ENCODE data around the gene ATP1B1.
"Not testable (repeated sequence)": the region's sequence is repeated elsewhere in the genome, so short reads cannot be mapped to it uniquely, and the experiment has no call there.

Gene ATP1B1

DNA sequence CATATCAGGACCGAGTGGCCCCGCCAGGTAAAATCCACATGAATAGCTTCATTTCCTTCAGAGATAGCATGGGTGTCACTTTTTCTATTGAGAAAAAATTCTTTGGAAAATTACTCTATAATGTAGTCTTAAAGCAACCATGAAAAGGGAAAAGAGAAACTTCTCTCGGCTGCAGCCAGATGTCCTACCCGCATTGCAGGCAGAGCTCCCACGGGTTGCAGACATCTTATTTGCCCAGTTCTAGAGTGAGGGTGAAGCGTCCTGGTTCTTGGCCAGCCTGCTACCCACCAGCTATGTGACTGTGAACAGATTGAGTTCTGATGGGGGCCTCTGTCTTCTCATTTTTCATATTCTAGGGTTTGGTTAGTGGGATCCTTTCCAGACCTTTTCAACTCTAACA is 5.0 kb downstream of the ATP1B1 start:
- H3K36me3 Mint-ChIP-seq (ENCODE audit: insufficient read depth): peaks cover 9% of the 10 kb centered on the region
- no peaks in the 10 kb centered on the region for H3K9me3 Mint-ChIP-seq
- no peak overlapping the region for H3K4me3 Mint-ChIP-seq
- DNase-seq (ENCODE audit: low spot score in 2 of 2) (no peak), ATAC-seq (replicated peaks; ENCODE audit: extremely low read depth, poor library complexity, severe bottlenecking) (no peak)
- no peak overlapping the region for H3K27ac Mint-ChIP-seq (ENCODE audit: low read depth)
- peaks cover 22% of the 10 kb centered on the region for H3K4me1 Mint-ChIP-seq
- H3K27me3 Mint-ChIP-seq: no peaks in the 10 kb centered on the region

DNA sequence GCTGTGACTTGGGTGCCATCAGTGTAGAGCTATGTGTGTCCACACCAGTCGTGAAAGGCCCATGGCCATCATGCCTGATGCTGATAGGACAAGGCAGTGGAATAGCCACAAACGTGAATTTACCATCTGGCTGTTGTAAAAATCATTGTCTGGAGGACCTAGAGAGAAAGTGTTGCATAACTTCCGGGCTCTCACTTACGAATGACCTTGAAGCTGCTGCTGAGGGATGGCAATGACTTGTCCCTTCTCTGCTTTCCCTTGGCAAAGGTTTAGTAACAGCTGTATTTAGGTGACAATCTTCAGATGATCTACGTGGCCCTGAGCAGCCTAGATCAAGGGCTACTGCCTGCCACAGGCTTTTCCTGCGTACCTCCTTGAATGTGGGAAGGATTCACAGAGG is 5.8 kb downstream of the ATP1B1 start:
- DNase-seq (ENCODE audit: low spot score in 2 of 2) (no peak), ATAC-seq (replicated peaks; ENCODE audit: extremely low read depth, poor library complexity, severe bottlenecking) (no peak)
- no peak overlapping the region for H3K4me3 Mint-ChIP-seq
- H3K36me3 Mint-ChIP-seq (ENCODE audit: insufficient read depth): peaks cover 5% of the 10 kb centered on the region
- H3K9me3 Mint-ChIP-seq: no peaks in the 10 kb centered on the region
- H3K4me1 Mint-ChIP-seq: peaks cover 17% of the 10 kb centered on the region
- H3K27me3 Mint-ChIP-seq: no peaks in the 10 kb centered on the region
- H3K27ac Mint-ChIP-seq (ENCODE audit: low read depth): no peak overlapping the region

DNA sequence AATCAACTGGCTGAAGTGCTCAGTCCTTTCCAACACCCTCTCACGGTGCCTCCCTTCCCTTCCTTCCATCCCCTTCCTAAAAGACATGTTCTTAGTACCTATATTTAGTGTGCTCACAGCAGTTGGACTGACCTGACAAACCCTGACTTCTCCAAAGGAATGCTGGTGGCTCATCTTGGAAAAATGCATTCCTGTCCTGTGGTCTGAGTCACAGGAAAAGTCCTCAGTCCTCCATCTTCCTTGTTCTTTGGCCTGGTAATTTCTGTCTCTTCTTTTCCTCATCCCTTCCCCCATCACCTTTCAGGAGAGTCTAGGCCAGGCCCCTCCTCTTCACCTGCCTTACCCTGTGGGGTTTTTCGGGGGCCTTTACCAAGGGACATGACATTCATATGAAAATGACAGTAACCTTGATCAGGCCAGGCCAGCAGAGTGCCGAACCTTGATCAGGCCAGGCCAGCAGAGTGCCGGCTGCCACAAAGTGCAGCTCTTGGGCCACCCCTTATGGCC is 7.2 kb downstream of the ATP1B1 start:
- H3K36me3 Mint-ChIP-seq (ENCODE audit: insufficient read depth): peaks cover 4% of the 10 kb centered on the region
- H3K27ac Mint-ChIP-seq (ENCODE audit: low read depth): no peak overlapping the region
- H3K9me3 Mint-ChIP-seq: no peaks in the 10 kb centered on the region
- H3K4me1 Mint-ChIP-seq: peaks cover 15% of the 10 kb centered on the region
- H3K27me3 Mint-ChIP-seq: no peaks in the 10 kb centered on the region
- no peak overlapping the region for H3K4me3 Mint-ChIP-seq
- no peak for DNase-seq (ENCODE audit: low spot score in 2 of 2)
- no peak for ATAC-seq (replicated peaks; ENCODE audit: extremely low read depth, poor library complexity, severe bottlenecking)

DNA sequence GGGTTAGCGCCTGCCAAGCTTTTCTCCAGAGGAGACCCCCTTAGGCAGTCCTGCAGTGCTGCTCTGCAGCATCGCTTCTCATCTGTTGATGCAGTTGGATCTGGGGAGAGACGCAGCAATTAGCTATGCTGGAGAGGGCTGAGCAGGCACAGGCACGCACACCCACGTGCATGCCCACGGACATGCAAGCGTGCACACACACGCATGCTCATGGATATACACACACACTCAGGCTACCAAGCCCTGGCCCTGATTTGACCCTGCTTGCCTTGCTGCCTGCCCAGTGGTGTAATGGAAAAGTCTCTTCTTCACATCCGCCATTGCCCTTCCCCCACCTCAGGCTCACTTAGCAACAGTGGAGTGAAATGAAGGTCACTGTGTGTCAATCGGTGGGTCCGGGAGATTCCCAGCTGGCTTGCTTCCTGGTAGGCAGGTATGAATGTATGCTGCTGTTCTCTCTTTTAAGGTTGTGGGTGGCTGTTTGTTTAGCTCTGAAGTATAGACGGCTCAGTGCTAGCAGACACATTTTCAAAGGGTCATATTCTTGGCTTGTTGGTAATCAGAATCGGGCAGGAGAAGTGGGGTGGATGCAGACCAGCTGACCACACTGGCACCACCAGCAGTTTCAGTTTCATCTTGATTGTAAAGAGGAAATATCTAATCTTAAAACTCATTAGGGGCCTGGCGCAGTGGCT is 9.5 kb downstream of the ATP1B1 start:
- no peak for DNase-seq (ENCODE audit: low spot score in 2 of 2)
- Mint-ChIP-seq H3K4me3 (no peak overlapping the region), H3K9me3 (no peaks in the 10 kb centered on the region), H3K27me3 (no peaks in the 10 kb centered on the region), H3K27ac (ENCODE audit: low read depth) (no peak overlapping the region), H3K4me1 (no peaks in the 10 kb centered on the region), H3K36me3 (ENCODE audit: insufficient read depth) (peaks cover 4% of the 10 kb centered on the region)
- no peak for ATAC-seq (replicated peaks; ENCODE audit: extremely low read depth, poor library complexity, severe bottlenecking)

DNA sequence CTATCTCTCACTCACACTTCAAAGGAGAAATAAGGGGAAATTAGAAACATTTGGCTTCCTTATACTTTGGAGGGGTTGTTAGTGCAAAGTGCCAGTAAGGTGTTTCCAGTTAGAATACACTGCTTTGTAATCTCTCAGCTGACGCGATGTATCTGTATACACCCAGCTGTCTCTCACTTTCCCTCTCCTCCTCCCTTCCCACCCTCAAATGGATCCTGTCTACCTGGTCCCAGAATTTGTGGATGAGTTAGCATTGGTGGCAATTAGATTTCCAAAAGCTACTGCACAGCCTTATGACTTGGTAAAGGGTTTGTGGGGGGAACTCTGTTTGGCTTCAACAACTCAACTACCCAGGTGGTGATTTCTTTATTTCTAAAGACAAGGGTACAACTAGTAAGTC is 10.5 kb downstream of the ATP1B1 start:
- no peak for DNase-seq (ENCODE audit: low spot score in 2 of 2)
- Mint-ChIP-seq H3K4me3 (no peak overlapping the region), H3K9me3 (no peaks in the 10 kb centered on the region), H3K27me3 (no peaks in the 10 kb centered on the region), H3K27ac (ENCODE audit: low read depth) (no peak overlapping the region), H3K4me1 (no peaks in the 10 kb centered on the region), H3K36me3 (ENCODE audit: insufficient read depth) (peaks cover 4% of the 10 kb centered on the region)
- ATAC-seq (replicated peaks; ENCODE audit: extremely low read depth, poor library complexity, severe bottlenecking): no peak

DNA sequence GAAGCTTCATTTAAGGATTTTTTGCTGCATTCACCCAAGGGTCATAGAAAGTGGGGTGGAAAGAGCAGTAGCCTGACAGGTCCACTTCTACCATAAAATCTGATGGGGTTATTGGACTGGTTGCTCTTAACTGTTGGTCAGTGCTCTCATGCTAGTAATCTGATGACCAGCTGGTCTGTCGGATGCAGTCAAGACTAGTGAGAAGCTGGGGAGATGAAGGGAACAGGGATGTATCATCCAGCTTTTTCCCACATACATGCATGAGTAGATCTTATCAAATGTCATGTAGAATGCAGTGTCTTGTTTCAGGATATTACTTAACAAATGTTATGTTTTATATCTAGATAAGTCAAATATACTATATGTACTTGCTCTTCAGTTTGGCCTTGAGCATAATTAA is 11.1 kb downstream of the ATP1B1 start:
- DNase-seq (ENCODE audit: low spot score in 2 of 2) (no peak), ATAC-seq (replicated peaks; ENCODE audit: extremely low read depth, poor library complexity, severe bottlenecking) (no peak)
- peaks cover 4% of the 10 kb centered on the region for H3K36me3 Mint-ChIP-seq (ENCODE audit: insufficient read depth)
- H3K4me1 Mint-ChIP-seq: no peaks in the 10 kb centered on the region
- H3K27me3 Mint-ChIP-seq: no peaks in the 10 kb centered on the region
- no peak overlapping the region for H3K4me3 Mint-ChIP-seq
- H3K9me3 Mint-ChIP-seq: no peaks in the 10 kb centered on the region
- H3K27ac Mint-ChIP-seq (ENCODE audit: low read depth): no peak overlapping the region

DNA sequence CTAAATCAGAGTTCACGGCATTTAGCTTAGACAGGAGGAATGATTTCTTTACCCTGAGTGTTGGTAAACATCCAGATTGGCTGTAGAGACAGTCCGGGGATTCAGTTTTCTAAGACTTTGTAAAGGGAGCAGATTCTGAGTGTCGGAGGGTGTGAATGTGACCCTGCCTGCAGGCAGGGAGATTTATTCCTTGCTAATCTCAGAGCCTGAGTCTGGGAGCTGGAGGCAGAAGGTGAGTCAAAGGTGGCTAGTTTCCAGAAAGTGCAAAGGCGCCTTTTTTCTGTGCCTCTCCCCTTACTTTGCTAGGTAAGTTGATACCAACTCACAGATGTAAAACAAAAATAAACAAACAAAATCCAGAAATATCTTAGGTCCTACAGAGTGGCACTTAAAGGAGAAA is 11.7 kb downstream of the ATP1B1 start:
- H3K9me3 Mint-ChIP-seq: no peaks in the 10 kb centered on the region
- H3K4me1 Mint-ChIP-seq: no peaks in the 10 kb centered on the region
- H3K4me3 Mint-ChIP-seq: no peak overlapping the region
- DNase-seq (ENCODE audit: low spot score in 2 of 2) (no peak), ATAC-seq (replicated peaks; ENCODE audit: extremely low read depth, poor library complexity, severe bottlenecking) (no peak)
- peaks cover 4% of the 10 kb centered on the region for H3K36me3 Mint-ChIP-seq (ENCODE audit: insufficient read depth)
- H3K27me3 Mint-ChIP-seq: no peaks in the 10 kb centered on the region
- no peak overlapping the region for H3K27ac Mint-ChIP-seq (ENCODE audit: low read depth)

DNA sequence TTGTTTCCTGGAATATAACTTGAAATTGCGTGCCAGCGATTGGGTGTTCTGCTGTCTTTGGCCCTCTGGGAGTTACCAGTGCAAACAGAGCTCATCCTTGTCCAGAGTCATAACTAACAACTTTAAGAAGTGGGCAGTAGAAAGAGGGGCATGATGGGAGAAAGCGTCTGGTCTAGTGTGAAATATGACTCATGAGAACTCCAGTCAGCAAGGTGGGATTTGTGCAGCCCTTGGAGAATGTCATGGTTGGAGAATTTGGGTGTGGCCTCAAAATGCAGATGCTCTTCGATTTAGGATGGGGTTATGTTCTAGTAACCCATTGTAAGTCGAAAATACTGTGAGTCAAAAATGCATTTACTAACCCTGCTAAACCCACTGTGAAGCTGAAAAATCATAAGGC is 12.9 kb downstream of the ATP1B1 start:
- peaks cover 4% of the 10 kb centered on the region for H3K36me3 Mint-ChIP-seq (ENCODE audit: insufficient read depth)
- no peak overlapping the region for H3K27ac Mint-ChIP-seq (ENCODE audit: low read depth)
- DNase-seq (ENCODE audit: low spot score in 2 of 2): no peak
- H3K9me3 Mint-ChIP-seq: no peaks in the 10 kb centered on the region
- H3K4me3 Mint-ChIP-seq: no peak overlapping the region
- no peaks in the 10 kb centered on the region for H3K27me3 Mint-ChIP-seq
- no peaks in the 10 kb centered on the region for H3K4me1 Mint-ChIP-seq
- no peak for ATAC-seq (replicated peaks; ENCODE audit: extremely low read depth, poor library complexity, severe bottlenecking)

DNA sequence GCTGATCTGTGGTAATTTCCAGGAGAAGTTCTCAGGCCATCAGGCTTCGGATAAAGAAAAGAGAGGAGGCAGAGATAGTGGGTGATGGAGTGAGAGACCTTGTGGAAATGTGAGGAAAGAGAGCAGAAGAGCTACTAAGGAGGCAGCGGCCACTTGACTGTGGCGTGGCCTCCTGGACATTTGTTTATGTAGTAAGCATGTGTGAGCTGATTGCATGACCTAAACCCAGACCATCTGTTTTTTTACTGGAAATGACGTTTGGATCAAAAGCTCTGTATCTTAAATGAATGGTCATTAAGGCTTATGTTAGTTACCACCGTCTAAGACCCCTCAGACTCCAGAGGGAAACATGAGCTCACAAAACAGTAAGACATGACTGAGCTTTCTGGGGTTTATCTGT is 13.6 kb downstream of the ATP1B1 start:
- Mint-ChIP-seq H3K4me1 (no peaks in the 10 kb centered on the region), H3K4me3 (no peak overlapping the region), H3K27ac (ENCODE audit: low read depth) (no peak overlapping the region), H3K27me3 (no peaks in the 10 kb centered on the region), H3K9me3 (no peaks in the 10 kb centered on the region), H3K36me3 (ENCODE audit: insufficient read depth) (peaks cover 2% of the 10 kb centered on the region)
- DNase-seq (ENCODE audit: low spot score in 2 of 2): no peak
- no peak for ATAC-seq (replicated peaks; ENCODE audit: extremely low read depth, poor library complexity, severe bottlenecking)

DNA sequence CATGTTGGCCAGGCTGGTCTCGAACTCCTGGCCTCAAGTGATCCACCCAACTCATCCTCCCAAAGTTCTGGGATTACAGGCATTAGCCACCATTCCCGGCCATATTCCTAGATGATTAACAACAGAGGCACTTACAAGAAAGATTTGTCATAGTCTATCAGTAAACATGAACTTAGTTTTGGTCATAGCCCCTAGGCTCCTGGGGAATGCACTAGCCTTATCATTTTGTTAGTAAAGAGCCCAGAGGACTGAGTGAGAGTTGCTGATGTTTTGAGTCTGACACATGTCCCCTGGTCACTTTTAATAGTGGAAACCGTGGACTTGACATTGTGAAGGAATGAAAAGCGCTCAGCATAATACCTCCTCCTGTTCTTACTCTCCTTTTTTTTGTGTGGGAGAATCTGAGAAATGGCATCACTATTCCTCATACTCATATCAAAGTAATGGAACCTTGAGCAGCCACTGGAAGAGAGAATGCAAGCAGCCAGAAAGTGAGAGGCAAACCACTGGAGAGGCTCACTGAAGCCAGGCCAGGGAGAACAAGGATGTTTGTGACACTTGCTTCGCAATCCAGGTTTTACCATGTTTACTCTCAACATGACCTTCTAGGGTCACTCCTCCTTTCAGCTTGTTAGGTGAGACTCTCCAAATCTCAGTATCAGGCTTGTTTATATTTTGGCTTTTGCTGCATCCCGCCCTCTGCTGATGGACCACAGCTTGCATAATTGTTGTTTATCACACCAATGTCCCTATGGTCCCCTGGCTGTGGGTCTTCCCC is 14.8 kb downstream of the ATP1B1 start:
- no peaks in the 10 kb centered on the region for H3K36me3 Mint-ChIP-seq (ENCODE audit: insufficient read depth)
- no peak for ATAC-seq (replicated peaks; ENCODE audit: extremely low read depth, poor library complexity, severe bottlenecking)
- H3K27me3 Mint-ChIP-seq: no peaks in the 10 kb centered on the region
- H3K4me3 Mint-ChIP-seq: no peak overlapping the region
- H3K27ac Mint-ChIP-seq (ENCODE audit: low read depth): no peak overlapping the region
- H3K4me1 Mint-ChIP-seq: no peaks in the 10 kb centered on the region
- no peak for DNase-seq (ENCODE audit: low spot score in 2 of 2)
- H3K9me3 Mint-ChIP-seq: no peaks in the 10 kb centered on the region

DNA sequence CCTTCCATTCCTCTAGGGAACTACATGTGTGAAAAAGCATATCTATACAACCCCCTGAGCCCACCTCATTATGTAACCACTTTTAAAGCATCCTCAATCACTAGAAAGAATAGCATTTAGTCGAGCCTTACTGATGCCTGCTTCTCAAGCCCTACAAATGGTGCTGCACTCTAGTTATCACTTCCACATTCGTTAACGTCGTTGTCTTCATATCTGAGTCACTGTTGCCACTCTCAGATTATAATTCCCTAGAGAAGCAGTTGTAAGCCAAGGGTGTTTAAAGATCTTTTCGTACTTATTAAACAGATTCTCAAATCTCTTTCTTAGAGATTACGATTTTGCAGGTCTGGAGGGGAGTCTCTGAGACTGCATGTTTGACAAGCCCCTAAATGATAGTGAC is 16.5 kb downstream of the ATP1B1 start:
- Mint-ChIP-seq H3K4me1 (no peaks in the 10 kb centered on the region), H3K36me3 (ENCODE audit: insufficient read depth) (no peaks in the 10 kb centered on the region), H3K27ac (ENCODE audit: low read depth) (no peak overlapping the region), H3K27me3 (no peaks in the 10 kb centered on the region), H3K9me3 (no peaks in the 10 kb centered on the region), H3K4me3 (no peak overlapping the region)
- ATAC-seq (replicated peaks; ENCODE audit: extremely low read depth, poor library complexity, severe bottlenecking) (no peak), DNase-seq (ENCODE audit: low spot score in 2 of 2) (no peak)

DNA sequence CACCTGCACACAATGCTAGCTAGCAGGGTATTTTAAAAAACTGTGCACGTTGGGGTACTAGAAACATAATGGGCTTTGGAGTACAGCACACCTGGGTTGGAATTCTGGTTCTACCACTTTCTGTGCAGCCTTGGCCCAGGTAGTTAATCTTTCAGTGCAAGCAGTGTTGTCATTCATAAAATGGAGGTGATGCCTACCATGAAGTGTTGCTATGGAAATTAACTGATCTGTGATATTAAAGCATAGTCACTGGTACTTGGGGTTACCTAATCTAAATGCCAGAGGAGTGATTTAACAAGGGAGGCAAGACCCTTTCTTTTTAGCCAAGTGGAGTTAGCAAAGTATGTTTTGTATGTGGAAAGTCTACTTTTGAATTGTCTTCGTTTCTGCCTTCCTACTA is 18.0 kb downstream of the ATP1B1 start:
- H3K27ac Mint-ChIP-seq (ENCODE audit: low read depth): no peak overlapping the region
- peaks cover 1% of the 10 kb centered on the region for H3K36me3 Mint-ChIP-seq (ENCODE audit: insufficient read depth)
- no peak overlapping the region for H3K4me3 Mint-ChIP-seq

DNA sequence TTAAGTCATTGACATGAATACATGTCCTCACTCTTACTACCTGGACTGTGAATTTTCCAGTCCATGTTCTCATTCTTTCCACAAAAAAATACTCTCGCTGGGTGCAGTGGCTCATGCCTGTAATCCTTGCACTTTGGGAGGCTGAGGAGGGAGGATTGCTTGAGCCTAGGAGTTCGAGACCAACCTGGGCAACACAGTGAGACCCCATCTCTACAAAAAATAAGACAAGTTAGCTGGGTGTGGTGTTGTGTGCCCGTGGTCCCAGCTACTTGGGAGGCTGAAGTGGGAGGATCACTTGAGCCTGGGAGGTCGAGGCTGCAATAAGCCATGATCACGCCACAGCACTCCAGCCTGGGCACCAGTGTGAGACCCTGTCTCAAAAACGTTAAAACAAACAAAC is 19.1 kb downstream of the ATP1B1 start:
- not testable (repeated sequence) for H3K36me3 Mint-ChIP-seq (ENCODE audit: insufficient read depth); H3K4me1 Mint-ChIP-seq; DNase-seq (ENCODE audit: low spot score in 2 of 2); H3K27ac Mint-ChIP-seq (ENCODE audit: low read depth); H3K27me3 Mint-ChIP-seq; H3K4me3 Mint-ChIP-seq; H3K9me3 Mint-ChIP-seq; ATAC-seq (replicated peaks; ENCODE audit: extremely low read depth, poor library complexity, severe bottlenecking)

More for the DNA sequence above, 18.0 kb downstream of the ATP1B1 start:
- ATAC-seq (replicated peaks; ENCODE audit: extremely low read depth, poor library complexity, severe bottlenecking) (no peak), DNase-seq (ENCODE audit: low spot score in 2 of 2) (no peak)
- Mint-ChIP-seq H3K4me1 (no peaks in the 10 kb centered on the region), H3K27me3 (no peaks in the 10 kb centered on the region), H3K9me3 (no peaks in the 10 kb centered on the region)

Data from central memory CD8-positive, alpha-beta T cell (primary cell).